Stimulated activated CD8-positive, alpha-beta memory T cell treated with anti-CD3 and anti-CD28 coated beads, Interleukin-15, amount 100 ng/mL, for 4 hours (primary cell): ENCODE results near the gene DNM2.

Experiments used
- DNase-seq, 2 donors: peaks; one replicate each; pipeline ENCODE4 v3.0.0-alpha.2; 2020; ENCODE audit warnings: low read depth in 2 of 2

DNM2 gene

GRCh38 chr19:10690341-10690781 is 27.5 kb upstream of the DNM2 start:
- DNase-seq: no peak

DNA sequence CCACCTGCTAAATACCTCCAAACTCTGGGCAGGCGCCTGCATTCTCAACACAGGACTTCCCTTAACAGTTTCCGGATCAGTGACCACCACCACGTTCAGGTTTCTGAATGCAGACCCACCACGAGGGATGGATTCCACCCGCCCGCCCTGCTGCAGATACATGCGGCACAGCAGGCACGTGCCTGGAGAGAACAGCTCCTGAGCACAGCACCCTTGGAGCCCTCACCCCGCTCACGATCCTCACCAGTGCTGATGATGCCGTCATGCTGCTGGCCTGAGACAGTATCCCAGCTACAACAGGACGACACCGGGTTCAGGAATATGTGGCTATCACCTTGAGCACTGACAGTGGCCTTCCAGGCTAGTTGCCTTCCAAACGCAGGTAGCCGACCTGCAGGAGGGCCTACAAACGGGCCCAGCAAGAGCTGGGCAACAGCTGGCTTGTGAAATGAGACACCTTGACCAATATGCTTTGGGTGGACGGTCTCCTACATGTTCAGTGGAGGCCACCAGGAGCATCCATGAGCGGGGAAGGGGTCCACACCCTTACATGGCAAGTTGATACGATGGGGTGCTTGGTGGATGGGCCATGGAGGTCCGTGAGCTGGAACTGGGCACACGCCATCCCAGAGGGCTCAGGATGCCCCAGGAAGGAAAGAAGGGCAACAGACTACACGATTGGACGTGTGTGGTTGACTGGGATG is 26.5 kb upstream of the DNM2 start:
- DNase-seq: no peak

DNA sequence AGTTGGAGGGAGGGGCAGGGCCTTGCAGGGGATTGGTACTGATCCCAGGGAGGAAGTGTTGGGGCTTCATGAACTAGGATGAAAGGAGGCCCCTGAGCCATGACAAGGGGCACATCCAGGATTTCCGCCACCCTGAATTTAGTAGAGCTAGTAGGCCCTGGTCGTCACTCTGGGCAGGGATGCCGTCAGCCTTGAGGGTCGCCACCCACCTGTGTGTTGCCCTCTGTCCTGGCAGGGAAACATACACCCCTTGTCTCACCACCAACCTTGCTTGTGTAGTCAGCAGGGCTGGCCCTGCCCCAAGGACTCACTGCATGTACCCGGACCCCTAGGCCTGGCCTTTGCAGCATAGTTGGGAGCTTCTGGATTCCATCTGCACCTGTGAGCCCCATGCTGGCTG is 26.0 kb upstream of the DNM2 start:
- no peak for DNase-seq

DNA sequence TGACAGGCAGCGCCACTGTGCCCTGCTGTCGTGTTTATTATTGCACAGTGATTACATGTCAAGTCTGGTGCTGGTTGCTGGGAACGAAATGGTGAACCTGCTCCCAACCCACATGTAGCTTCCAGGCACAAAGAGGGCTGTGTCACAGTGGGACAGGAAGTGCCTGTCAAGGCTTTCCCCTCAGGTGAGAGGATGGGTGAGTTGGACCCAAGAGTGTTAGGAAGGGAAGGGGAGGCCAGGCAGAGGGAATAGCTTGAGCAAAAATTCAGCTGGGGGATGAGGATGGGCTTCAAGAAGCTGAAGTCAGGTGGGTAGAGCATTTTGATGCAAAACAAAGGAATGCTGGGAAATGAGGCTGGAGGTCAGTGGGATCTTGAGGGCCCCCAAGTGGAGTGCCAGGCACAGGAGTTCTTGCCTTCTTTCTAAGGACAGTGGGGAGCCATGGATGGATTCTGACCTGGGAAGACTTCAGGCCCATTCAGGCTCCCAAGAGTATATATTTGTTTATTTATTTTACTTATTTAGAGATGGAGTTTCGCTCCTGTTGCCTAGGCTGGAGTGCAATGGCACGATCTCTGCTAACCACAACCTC is 25.1 kb upstream of the DNM2 start:
- DNase-seq: no peak

DNA sequence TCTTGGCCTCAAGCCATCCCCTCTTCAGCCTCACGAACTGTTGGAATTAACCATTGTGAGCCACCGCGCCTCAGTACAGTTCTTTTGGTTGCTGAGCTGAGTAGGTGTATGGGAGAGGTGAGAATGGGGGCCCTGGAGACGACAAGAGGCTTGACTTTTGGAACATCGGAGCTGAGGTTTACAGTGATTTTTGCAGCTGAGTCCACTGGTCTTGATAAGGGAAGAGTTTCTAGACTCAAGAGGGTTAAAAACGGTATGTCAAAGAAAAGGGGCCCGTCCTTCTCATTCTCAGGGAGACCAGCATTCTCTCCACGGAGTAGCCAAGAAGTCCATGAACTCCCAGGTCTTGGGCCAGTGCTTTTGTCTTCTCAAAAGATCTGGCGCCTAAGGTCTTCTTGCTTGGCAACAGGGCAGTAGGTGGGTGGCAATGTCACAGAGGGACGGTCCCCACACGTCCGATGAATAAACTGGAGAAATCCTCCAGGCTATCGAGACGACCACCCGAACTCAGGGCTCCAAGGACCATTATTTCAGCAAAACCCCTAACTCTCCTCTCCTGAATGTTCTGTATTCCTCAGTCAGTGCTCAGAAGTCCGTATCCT is 23.1 kb upstream of the DNM2 start:
- no peak for DNase-seq

DNA sequence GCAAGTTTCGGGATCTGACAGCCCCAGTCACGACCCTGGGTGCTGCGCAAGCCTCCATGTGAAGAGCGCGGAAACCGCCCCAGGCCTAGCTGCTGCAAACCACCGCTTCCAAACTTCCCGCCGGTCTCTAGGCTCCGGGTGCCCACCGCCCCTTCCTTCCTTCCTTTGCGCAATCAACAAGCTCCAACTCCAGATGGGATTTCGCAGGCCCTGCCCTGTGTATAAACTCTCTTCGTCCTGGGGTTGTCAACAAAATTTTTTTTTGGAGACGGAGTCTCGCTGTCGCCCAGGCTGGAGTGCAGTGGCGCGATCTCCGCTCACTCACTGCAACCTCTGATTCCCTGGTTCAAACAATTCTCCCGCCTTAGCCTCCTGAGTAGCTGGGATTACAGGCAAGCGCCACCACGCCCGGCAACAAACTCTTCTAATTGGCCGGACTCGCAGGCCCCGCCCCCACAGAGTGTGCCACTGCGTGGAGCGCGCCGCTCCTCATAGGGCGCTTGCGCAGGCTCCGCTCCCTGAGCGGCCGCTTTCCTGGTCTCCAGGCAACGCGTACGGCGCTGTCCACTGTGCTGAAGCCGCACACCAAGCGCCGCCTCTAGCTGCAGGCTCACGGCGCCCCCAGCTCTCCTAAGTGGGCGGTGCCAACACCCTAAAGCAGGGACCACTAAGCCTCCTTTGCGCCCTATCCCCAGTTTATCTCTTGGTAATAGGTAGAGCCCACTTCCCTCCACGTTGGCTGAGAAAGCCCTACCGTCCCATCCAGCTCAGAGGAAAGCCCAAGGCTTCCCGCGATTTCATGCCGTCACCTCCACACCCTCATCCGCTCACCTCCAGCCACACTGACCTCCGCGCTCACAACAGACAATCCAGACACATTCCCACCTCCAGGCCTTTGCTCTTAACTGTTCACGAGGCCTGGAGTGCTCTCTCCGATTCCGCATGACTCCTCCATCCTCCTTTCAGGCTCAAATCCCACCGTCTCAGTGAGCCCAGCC is 22.2 kb upstream of the DNM2 start:
- peak; percentile 67 to 69 for DNase-seq

DNA sequence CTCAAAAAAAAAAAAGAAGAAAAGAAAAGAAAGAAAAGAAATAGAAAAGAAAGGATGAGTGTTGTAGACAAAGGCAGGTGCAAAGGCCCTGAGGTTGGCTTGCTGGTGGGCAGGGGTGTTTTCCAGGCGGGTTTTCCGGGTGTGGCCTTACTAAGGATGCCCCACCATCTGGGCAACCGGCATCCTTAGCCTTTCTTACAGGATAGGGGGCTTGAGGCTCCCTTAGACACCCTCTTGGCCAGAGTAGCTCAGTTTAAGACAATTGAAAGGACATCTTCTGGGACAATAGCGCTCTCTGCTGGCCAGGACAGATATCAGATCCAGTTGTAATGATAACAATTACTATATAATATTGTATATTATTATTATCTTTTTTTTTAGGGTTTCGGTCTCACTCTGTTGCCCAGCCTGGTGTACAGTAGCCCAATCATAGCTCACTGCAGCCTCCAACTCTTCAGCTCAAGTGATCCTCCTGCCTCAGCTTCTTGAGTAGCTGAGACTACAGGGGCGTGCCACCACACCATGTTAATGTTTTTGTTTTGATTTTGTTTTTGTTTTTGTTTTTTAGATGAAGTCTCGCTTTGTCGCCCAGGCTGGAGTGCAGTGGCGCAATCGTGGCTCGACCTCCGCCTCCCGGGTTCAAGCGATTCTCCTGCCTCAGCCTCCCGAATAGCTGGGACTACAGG is 18.1 kb upstream of the DNM2 start:
- peak in 1 of 2 donors; percentile 54 for DNase-seq

DNA sequence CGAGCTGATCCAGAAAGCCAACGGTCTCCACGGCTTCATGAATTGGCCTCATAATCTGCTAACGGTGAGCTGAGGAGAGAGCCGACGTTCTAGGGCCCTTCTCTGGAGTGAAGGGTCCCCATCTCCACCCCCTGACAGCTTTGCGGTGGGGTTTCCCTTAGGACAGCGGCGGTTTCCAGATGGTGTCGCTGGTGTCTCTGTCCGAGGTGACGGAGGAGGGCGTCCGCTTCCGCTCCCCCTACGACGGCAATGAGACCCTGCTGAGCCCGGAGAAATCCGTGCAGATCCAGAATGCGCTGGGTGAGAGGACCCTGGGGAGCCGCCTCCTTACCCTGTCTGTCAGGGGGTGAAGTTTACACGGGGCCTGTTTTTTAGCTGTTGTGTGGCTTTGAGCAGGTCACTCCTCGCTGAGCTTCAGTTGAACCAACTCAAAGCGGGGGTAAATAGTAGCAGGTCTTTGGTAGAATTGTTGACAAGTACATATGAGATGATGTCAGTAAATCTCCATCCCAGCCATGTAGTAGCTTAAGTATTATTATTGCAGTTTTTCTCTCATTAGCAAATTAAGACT is 15.8 kb upstream of the DNM2 start:
- DNase-seq: no peak

GRCh38 chr19:10706990-10707389 is 10.9 kb upstream of the DNM2 start:
- DNase-seq: no peak

GRCh38 chr19:10707440-10707839 is 10.4 kb upstream of the DNM2 start:
- DNase-seq: no peak

GRCh38 chr19:10708291-10708690 is 9.6 kb upstream of the DNM2 start:
- DNase-seq: no peak

GRCh38 chr19:10712045-10712444 is 5.8 kb upstream of the DNM2 start:
- no peak for DNase-seq

DNA sequence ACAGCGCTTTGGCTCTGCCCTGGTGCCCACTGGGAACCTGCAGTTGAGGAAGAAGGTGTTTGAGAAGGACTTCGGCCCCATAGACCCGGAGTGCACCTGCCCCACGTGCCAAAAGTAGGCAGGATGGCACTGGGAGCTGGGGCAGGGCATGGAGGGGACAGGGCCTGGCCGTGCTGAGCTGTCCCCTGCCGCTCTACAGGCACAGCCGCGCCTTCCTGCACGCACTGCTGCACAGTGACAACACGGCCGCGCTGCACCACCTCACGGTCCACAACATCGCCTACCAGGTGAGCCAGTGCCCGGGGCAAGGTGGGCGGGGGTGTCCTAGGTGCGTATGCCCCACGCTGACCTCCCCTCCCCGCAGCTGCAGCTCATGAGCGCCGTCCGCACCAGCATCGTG is 5.1 kb upstream of the DNM2 start:
- no peak for DNase-seq

- DNase-seq: no peak
These were observed 4.6 kb upstream of the DNM2 start for GRCh38 chr19:10713317-10713716.

DNA sequence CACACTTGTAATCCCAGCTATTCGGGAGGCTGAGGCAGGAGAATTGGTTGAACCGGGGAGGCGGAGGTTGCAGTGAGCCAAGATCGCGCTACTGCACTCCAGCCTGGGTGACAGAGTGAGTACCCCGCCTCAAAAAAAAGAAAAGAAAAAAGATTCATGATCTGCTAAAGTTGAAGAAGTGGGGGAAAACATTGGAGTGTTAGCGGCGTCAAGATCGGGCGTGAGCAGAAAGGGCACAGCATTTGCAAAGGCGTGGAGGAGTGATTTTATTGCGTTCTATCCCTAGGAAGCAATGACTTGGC is 874 bp upstream of the DNM2 start:
- no peak for DNase-seq

DNA sequence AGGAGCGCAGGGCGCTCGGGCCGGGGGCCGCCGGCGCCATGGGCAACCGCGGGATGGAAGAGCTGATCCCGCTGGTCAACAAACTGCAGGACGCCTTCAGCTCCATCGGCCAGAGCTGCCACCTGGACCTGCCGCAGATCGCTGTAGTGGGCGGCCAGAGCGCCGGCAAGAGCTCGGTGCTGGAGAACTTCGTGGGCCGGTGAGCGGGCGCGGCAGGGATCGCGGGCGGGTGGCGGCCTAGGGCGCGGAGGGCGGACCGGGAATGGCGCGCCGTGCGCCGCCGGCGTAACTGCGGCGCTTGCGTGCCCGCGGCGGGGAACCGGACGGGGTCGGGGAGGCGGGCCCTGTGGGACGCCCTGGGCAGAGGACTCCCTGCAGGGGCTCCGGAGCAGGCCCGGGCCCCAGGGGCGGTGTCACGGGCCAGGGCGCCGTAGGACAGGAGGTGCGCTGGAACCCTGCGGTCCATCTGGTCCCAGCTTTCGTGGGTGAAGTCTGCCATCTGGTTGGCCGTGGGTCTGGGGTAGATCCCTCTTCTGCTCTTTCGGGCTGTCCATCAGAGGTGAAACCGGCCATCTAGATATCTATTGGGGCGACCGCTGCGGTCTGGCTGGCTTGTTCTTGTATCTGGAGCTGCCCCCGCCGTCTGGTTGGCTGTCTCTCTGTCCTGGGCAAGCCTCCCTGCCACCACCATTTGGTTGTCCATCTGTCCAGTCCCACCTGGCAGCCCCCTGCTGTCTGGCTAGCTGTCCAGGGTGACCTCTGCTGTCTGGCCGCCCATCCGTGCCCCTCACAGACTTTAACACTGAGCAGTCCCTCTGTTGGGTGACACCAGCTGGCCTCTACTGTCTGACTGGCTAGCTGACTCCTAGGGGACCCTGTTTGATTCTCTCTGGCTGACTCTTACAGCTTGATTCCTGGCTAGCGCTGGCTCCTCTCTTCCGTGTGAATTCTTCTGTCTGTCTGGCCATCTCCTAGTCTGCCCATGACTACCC is 622 bp downstream of the DNM2 start:
- peak in 1 of 2 donors; percentile 33 for DNase-seq

DNA sequence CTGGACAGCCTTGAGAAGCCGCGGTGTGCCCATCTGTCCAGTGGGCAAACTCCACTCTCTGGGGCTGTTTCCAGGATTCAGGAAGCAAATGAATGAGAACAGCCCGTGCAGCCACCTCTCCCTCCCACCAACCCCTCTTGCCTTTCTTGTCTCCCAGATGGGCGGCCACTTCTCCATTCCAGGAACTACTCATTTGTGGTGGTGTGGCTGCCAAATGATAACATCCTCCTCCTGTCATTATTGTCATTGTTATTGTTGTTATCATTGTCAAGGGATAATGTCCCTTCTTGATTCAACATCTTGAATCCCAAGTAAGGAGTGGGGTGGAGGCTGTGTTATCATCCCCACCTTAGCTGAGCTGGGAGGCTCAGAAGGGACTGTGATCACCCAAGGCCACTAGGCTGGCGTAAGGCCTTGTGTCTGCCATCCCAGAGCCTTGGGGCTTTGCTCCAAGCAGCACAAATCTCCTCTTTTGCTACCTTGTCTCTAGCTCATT is 1.6 kb downstream of the DNM2 start:
- DNase-seq: no peak

DNA sequence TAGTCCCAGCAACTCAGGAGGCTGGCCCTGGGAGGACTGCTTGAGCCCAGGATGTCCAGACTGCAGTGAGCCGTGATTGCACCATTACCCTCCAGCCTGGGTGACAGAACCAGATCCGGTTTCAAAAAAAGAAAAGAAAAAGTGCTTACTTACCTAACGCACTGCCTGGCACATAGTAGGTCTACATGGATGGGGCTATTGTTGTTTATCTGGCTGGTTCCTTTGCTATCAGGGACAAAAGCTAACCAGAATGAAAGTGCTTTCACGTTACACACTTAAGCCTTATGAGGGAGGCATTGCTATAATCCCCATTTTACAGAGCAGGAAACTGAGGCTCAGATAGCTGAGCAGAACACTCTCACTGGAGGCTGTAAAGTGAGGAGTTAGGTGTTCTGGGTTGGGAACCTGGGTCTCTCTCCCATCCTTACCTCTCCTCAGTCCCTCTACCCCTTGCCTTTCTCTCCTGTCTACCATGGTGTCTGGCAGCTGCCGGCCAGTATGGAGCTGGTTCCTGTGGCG is 2.8 kb downstream of the DNM2 start:
- no peak for DNase-seq

- DNase-seq: no peak
These were observed 5.7 kb downstream of the DNM2 start for GRCh38 chr19:10723591-10723990.
